ENCODE data around the gene CELF4.

The CELF4 gene

GRCh38 chr18:37520508-37520907, 45.1 kb downstream of the CELF4 start:
- no peak overlapping the region for H3K9ac ChIP-seq (ENCODE audit: low read length)
- no peak overlapping the region for H3K23ac ChIP-seq (ENCODE audit: low read length)
- H3K36me3 ChIP-seq (ENCODE audit: control insufficient read depth, insufficient read depth, low read length): no peaks in the 10 kb centered on the region
- no peak overlapping the region for H2BK5ac ChIP-seq (ENCODE audit: low read length)
- no CpG with 5 or more reads among the region's 3 CpGs for WGBS (ENCODE audit: extremely low coverage, insufficient coverage, low lambda C conversion rate)
- H3K4ac ChIP-seq (ENCODE audit: low read depth, low read length): no peak overlapping the region
- no peak overlapping the region for H3K18ac ChIP-seq (ENCODE audit: low read length)
- no peaks in the 10 kb centered on the region for H3K4me1 ChIP-seq (ENCODE audit: control insufficient read depth, low read depth, low read length)
- H3K4me2 ChIP-seq (ENCODE audit: low read length): no peak overlapping the region
- H3K4me3 ChIP-seq (ENCODE audit: low read length): no peak overlapping the region
- H4K5ac ChIP-seq (ENCODE audit: low read length): no peak overlapping the region
- H3K27ac ChIP-seq (ENCODE audit: low read depth, low read length): no peak overlapping the region
- no peak for DNase-seq
- no peak overlapping the region for H3K56ac ChIP-seq (ENCODE audit: low read length)
- H2BK15ac ChIP-seq (replicated peaks; ENCODE audit: low read depth): no peak overlapping the region
- no peaks in the 10 kb centered on the region for H3K79me1 ChIP-seq (ENCODE audit: low read length)
- H2BK120ac ChIP-seq (ENCODE audit: low read depth, low read length): no peak overlapping the region
- no peaks in the 10 kb centered on the region for H3K79me2 ChIP-seq (ENCODE audit: control insufficient read depth, insufficient read depth, low read length)
- no peak overlapping the region for H2AK5ac ChIP-seq (ENCODE audit: low read length)
- H4K8ac ChIP-seq (ENCODE audit: low read depth, low read length): no peak overlapping the region
- H3K27me3 ChIP-seq (ENCODE audit: insufficient read depth, low read length, poor library complexity): no peaks in the 10 kb centered on the region

GRCh38 chr18:37519510-37520135, 46.0 kb downstream of the CELF4 start:
- no peak overlapping the region for H2BK120ac ChIP-seq (ENCODE audit: low read depth, low read length)
- DNase-seq: no peak
- no peak overlapping the region for H2BK15ac ChIP-seq (replicated peaks; ENCODE audit: low read depth)
- H3K23ac ChIP-seq (ENCODE audit: low read length): no peak overlapping the region
- no peak overlapping the region for H3K56ac ChIP-seq (ENCODE audit: low read length)
- no peaks in the 10 kb centered on the region for H3K79me1 ChIP-seq (ENCODE audit: low read length)
- no peak overlapping the region for H2BK5ac ChIP-seq (ENCODE audit: low read length)
- H4K8ac ChIP-seq (ENCODE audit: low read depth, low read length): no peak overlapping the region
- no peaks in the 10 kb centered on the region for H3K36me3 ChIP-seq (ENCODE audit: control insufficient read depth, insufficient read depth, low read length)
- no peak overlapping the region for H3K4me3 ChIP-seq (ENCODE audit: low read length)
- no peak overlapping the region for H2AK5ac ChIP-seq (ENCODE audit: low read length)
- H3K4me1 ChIP-seq (ENCODE audit: control insufficient read depth, low read depth, low read length): no peaks in the 10 kb centered on the region
- no peaks in the 10 kb centered on the region for H3K27me3 ChIP-seq (ENCODE audit: insufficient read depth, low read length, poor library complexity)
- WGBS (ENCODE audit: extremely low coverage, insufficient coverage, low lambda C conversion rate): no CpG with 5 or more reads among the region's 9 CpGs
- no peak overlapping the region for H3K4me2 ChIP-seq (ENCODE audit: low read length)
- H3K9ac ChIP-seq (ENCODE audit: low read length): no peak overlapping the region
- H3K79me2 ChIP-seq (ENCODE audit: control insufficient read depth, insufficient read depth, low read length): no peaks in the 10 kb centered on the region
- no peak overlapping the region for H3K4ac ChIP-seq (ENCODE audit: low read depth, low read length)
- H3K18ac ChIP-seq (ENCODE audit: low read length): no peak overlapping the region
- no peak overlapping the region for H4K5ac ChIP-seq (ENCODE audit: low read length)
- H3K27ac ChIP-seq (ENCODE audit: low read depth, low read length): no peak overlapping the region

DNA sequence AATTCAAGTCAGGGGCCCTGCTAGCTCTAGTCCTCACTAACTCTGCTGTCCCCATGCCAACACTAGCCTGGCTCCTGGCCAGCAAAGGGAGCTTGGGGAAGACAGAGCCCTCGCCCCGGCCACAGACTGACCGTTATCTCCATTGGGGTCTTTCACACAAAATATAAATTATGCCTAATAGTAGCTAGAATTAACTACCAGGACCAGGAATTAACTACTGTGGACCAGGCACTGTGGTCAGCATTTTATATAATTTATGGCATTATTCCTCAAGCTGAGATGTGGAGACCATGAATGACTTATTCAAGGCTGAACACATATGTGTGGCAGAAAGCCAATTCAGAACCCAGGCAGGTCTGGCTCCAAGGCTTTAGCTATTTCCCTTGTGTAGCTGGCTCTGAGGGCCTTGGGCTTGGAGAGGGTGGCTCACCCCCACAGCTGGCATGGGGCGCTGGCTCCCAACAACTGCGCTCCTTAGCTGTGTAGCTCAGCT, 49.2 kb downstream of the CELF4 start:
- no peaks in the 10 kb centered on the region for H3K36me3 ChIP-seq (ENCODE audit: control insufficient read depth, insufficient read depth, low read length)
- no peaks in the 10 kb centered on the region for H3K79me2 ChIP-seq (ENCODE audit: control insufficient read depth, insufficient read depth, low read length)
- H3K4me3 ChIP-seq (ENCODE audit: low read length): no peak overlapping the region
- H2BK120ac ChIP-seq (ENCODE audit: low read depth, low read length): no peak overlapping the region
- H3K4me1 ChIP-seq (ENCODE audit: control insufficient read depth, low read depth, low read length): no peaks in the 10 kb centered on the region
- no peak overlapping the region for H2AK5ac ChIP-seq (ENCODE audit: low read length)
- WGBS (ENCODE audit: extremely low coverage, insufficient coverage, low lambda C conversion rate): no CpG with 5 or more reads among the region's 5 CpGs
- H3K56ac ChIP-seq (ENCODE audit: low read length): no peak overlapping the region
- no peaks in the 10 kb centered on the region for H3K79me1 ChIP-seq (ENCODE audit: low read length)
- H3K4me2 ChIP-seq (ENCODE audit: low read length): no peak overlapping the region
- H4K8ac ChIP-seq (ENCODE audit: low read depth, low read length): no peak overlapping the region
- no peaks in the 10 kb centered on the region for H3K27me3 ChIP-seq (ENCODE audit: insufficient read depth, low read length, poor library complexity)
- H2BK15ac ChIP-seq (replicated peaks; ENCODE audit: low read depth): no peak overlapping the region
- no peak overlapping the region for H2BK5ac ChIP-seq (ENCODE audit: low read length)
- no peak overlapping the region for H4K5ac ChIP-seq (ENCODE audit: low read length)
- no peak overlapping the region for H3K18ac ChIP-seq (ENCODE audit: low read length)
- H3K9ac ChIP-seq (ENCODE audit: low read length): no peak overlapping the region
- H3K23ac ChIP-seq (ENCODE audit: low read length): no peak overlapping the region
- DNase-seq: no peak
- H3K27ac ChIP-seq (ENCODE audit: low read depth, low read length): no peak overlapping the region
- no peak overlapping the region for H3K4ac ChIP-seq (ENCODE audit: low read depth, low read length)

- H3K79me2 ChIP-seq (ENCODE audit: control insufficient read depth, insufficient read depth, low read length): no peaks in the 10 kb centered on the region
- no peaks in the 10 kb centered on the region for H3K4me1 ChIP-seq (ENCODE audit: control insufficient read depth, low read depth, low read length)
- no peak overlapping the region for H2BK120ac ChIP-seq (ENCODE audit: low read depth, low read length)
- no peak overlapping the region for H3K56ac ChIP-seq (ENCODE audit: low read length)
- H3K4me3 ChIP-seq (ENCODE audit: low read length): no peak overlapping the region
- H3K4me2 ChIP-seq (ENCODE audit: low read length): no peak overlapping the region
- no peak overlapping the region for H3K18ac ChIP-seq (ENCODE audit: low read length)
- H2BK15ac ChIP-seq (replicated peaks; ENCODE audit: low read depth): no peak overlapping the region
- no peaks in the 10 kb centered on the region for H3K79me1 ChIP-seq (ENCODE audit: low read length)
- no CpG with 5 or more reads among the region's 3 CpGs for WGBS (ENCODE audit: extremely low coverage, insufficient coverage, low lambda C conversion rate)
- no peak overlapping the region for H4K8ac ChIP-seq (ENCODE audit: low read depth, low read length)
- H3K27me3 ChIP-seq (ENCODE audit: insufficient read depth, low read length, poor library complexity): no peaks in the 10 kb centered on the region
- H3K27ac ChIP-seq (ENCODE audit: low read depth, low read length): no peak overlapping the region
- no peak overlapping the region for H3K4ac ChIP-seq (ENCODE audit: low read depth, low read length)
- no peak for DNase-seq
- no peak overlapping the region for H2AK5ac ChIP-seq (ENCODE audit: low read length)
- no peak overlapping the region for H3K9ac ChIP-seq (ENCODE audit: low read length)
- H3K36me3 ChIP-seq (ENCODE audit: control insufficient read depth, insufficient read depth, low read length): no peaks in the 10 kb centered on the region
- no peak overlapping the region for H3K23ac ChIP-seq (ENCODE audit: low read length)
- H2BK5ac ChIP-seq (ENCODE audit: low read length): no peak overlapping the region
- no peak overlapping the region for H4K5ac ChIP-seq (ENCODE audit: low read length)
These were observed 50.6 kb downstream of the CELF4 start for GRCh38 chr18:37514953-37515352.

- Histone ChIP-seq H3K4me3 (ENCODE audit: low read length) (no peak overlapping the region), H2AK5ac (ENCODE audit: low read length) (no peak overlapping the region), H3K27ac (ENCODE audit: low read depth, low read length) (no peak overlapping the region), H3K18ac (ENCODE audit: low read length) (no peak overlapping the region), H2BK15ac (replicated peaks; ENCODE audit: low read depth) (no peak overlapping the region), H3K79me1 (ENCODE audit: low read length) (no peaks in the 10 kb centered on the region), H3K23ac (ENCODE audit: low read length) (no peak overlapping the region), H3K79me2 (ENCODE audit: control insufficient read depth, insufficient read depth, low read length) (no peaks in the 10 kb centered on the region), H4K8ac (ENCODE audit: low read depth, low read length) (no peak overlapping the region), H3K27me3 (ENCODE audit: insufficient read depth, low read length, poor library complexity) (no peaks in the 10 kb centered on the region), H2BK120ac (ENCODE audit: low read depth, low read length) (no peak overlapping the region), H2BK5ac (ENCODE audit: low read length) (no peak overlapping the region), H3K9ac (ENCODE audit: low read length) (no peak overlapping the region), H3K4me2 (ENCODE audit: low read length) (no peak overlapping the region), H3K36me3 (ENCODE audit: control insufficient read depth, insufficient read depth, low read length) (no peaks in the 10 kb centered on the region), H4K5ac (ENCODE audit: low read length) (no peak overlapping the region), H3K4ac (ENCODE audit: low read depth, low read length) (no peak overlapping the region), H3K56ac (ENCODE audit: low read length) (no peak overlapping the region), H3K4me1 (ENCODE audit: control insufficient read depth, low read depth, low read length) (no peaks in the 10 kb centered on the region)
- no peak for DNase-seq
- WGBS (ENCODE audit: extremely low coverage, insufficient coverage, low lambda C conversion rate): no CpG with 5 or more reads among the region's 2 CpGs
These were observed 53.2 kb downstream of the CELF4 start for GRCh38 chr18:37512400-37512799.

DNA sequence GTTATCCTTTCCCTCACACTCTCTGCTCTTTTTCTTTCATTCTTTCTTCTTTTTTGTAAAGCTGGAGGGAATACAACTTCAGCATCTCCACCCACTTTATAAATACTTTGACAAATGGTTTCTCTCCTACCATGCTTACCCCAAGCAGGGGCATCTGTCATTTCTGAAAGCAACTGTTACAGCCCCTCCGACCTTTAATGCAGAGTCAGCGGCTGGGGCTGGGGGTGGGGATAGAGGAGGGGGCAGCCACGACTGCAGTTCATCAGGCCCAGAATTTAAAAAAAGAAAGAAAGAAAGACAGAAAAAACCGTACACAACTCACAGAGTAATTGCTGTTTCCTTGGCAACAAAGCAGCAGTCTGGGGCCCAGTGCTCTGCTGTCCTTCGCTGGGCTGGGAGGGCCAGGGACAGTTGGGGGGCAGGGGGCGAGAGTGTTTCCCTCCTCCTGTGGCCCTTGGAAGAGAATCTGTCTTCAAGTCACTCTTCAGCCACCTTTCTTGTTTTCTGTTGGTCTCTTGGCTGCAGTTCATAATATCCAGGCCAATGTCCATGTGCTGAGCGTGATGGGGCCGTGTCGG, 53.8 kb downstream of the CELF4 start:
- Histone ChIP-seq H3K4ac (ENCODE audit: low read depth, low read length) (no peak overlapping the region), H2BK15ac (replicated peaks; ENCODE audit: low read depth) (no peak overlapping the region), H2BK5ac (ENCODE audit: low read length) (no peak overlapping the region), H3K27me3 (ENCODE audit: insufficient read depth, low read length, poor library complexity) (no peaks in the 10 kb centered on the region), H3K4me1 (ENCODE audit: control insufficient read depth, low read depth, low read length) (no peaks in the 10 kb centered on the region), H3K9ac (ENCODE audit: low read length) (no peak overlapping the region), H2AK5ac (ENCODE audit: low read length) (no peak overlapping the region), H2BK120ac (ENCODE audit: low read depth, low read length) (no peak overlapping the region), H3K36me3 (ENCODE audit: control insufficient read depth, insufficient read depth, low read length) (no peaks in the 10 kb centered on the region), H3K18ac (ENCODE audit: low read length) (no peak overlapping the region), H3K4me2 (ENCODE audit: low read length) (no peak overlapping the region), H4K5ac (ENCODE audit: low read length) (no peak overlapping the region), H4K8ac (ENCODE audit: low read depth, low read length) (no peak overlapping the region), H3K23ac (ENCODE audit: low read length) (no peak overlapping the region), H3K79me2 (ENCODE audit: control insufficient read depth, insufficient read depth, low read length) (no peaks in the 10 kb centered on the region), H3K79me1 (ENCODE audit: low read length) (no peaks in the 10 kb centered on the region), H3K56ac (ENCODE audit: low read length) (no peak overlapping the region), H3K27ac (ENCODE audit: low read depth, low read length) (no peak overlapping the region), H3K4me3 (ENCODE audit: low read length) (no peak overlapping the region)
- no CpG with 5 or more reads among the region's 9 CpGs for WGBS (ENCODE audit: extremely low coverage, insufficient coverage, low lambda C conversion rate)
- no peak for DNase-seq
